ENCODE measurements around the gene SUGCT.

Gene SUGCT

DNA sequence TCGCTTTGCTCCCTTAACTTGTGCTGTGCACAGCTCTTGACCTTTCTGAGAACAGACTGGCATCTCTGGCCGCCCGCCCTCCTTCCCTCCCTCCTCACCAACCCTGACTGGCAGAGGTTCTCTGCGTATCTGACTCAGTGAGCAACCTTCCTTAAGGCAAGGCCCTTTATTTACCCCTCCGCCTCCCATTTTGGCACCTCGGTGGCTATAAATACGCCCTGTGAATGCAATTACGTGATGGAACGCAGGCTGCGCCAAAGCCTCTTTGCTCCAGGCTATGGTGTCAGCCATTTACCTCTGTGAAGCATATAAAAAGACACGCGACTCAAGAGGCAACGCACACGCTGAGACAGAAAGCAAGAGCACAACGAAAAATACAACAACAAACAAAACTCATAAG is 764.3 kb downstream of the SUGCT start:
- no peaks in the 10 kb centered on the region for H3K4me1 Mint-ChIP-seq
- no peak for ATAC-seq
- no peaks in the 10 kb centered on the region for H3K36me3 Mint-ChIP-seq
- no peaks in the 10 kb centered on the region for H3K27me3 Mint-ChIP-seq
- H3K4me3 Mint-ChIP-seq, result no peak overlapping the region
- peaks cover 6% of the 10 kb centered on the region for H3K9me3 Mint-ChIP-seq
- H3K27ac Mint-ChIP-seq, result no peak overlapping the region

DNA sequence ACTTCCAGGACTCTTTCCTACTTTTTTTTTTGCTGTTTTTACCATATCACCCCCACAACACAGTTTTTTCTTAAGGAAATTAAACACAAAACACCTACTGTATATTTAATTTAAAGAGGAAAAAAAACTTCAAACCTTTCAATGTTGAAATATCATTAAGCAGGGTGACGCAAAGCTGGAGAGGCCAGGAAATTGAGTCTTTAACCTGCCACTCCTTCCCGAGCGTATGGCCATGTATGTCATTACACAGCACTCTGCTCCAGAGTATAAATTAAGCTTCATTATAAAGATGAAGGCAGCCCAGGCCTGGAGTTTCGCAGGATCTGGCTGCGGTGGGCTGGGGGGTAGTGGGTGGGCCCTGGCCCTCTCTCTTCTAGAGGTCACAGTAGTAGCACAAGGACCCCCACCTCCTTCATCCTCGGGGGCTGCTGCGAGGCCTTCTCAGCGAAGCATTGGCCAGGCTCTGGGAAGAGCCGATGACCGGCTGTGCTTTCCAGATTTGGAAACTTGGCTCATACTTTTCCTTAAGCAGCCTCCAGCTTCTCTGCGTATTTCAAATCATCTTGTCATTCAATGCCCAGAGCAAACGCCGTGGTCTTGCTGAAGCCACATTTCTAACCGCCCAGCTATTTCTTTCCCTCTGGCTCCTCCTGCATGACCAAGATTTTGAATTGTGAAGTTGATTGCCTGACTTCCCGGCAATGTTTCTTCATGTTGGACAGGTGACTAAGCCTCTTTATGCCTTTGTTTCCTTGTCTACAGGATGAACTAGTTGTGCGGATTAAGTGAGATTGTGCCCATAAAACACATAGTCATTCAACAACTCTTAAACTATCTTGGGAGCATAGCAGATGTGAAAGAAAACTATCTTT is 765.1 kb downstream of the SUGCT start:
- H3K9me3 Mint-ChIP-seq, result peaks cover 6% of the 10 kb centered on the region
- H3K27me3 Mint-ChIP-seq, result no peaks in the 10 kb centered on the region
- H3K27ac Mint-ChIP-seq, result no peak overlapping the region
- H3K36me3 Mint-ChIP-seq, result no peaks in the 10 kb centered on the region
- H3K4me3 Mint-ChIP-seq, result no peak overlapping the region
- ATAC-seq, result no peak
- H3K4me1 Mint-ChIP-seq, result no peaks in the 10 kb centered on the region

DNA sequence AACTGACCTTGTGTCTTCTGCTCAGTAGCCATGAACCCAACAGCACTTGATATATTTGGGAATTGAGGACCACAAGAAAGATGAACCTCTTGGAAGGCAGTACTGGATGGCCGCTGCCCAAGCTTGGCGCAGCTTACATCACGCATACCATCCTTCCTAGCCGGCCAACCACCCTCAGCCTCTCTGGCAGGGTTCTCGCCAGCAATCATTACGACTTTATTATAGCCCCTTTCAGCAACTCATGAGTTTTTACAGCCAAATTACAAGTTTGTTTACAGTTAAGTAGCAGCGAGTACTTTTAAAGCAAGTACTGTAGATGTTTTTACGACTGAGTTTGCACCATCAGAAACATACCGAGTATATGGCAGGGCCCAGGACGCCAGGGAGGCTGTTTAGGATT is 769.1 kb downstream of the SUGCT start:
- no peak overlapping the region for H3K4me3 Mint-ChIP-seq
- no peaks in the 10 kb centered on the region for H3K36me3 Mint-ChIP-seq
- H3K27ac Mint-ChIP-seq, result no peak overlapping the region
- H3K4me1 Mint-ChIP-seq, result no peaks in the 10 kb centered on the region
- H3K9me3 Mint-ChIP-seq, result no peaks in the 10 kb centered on the region
- no peaks in the 10 kb centered on the region for H3K27me3 Mint-ChIP-seq
- no peak for ATAC-seq

DNA sequence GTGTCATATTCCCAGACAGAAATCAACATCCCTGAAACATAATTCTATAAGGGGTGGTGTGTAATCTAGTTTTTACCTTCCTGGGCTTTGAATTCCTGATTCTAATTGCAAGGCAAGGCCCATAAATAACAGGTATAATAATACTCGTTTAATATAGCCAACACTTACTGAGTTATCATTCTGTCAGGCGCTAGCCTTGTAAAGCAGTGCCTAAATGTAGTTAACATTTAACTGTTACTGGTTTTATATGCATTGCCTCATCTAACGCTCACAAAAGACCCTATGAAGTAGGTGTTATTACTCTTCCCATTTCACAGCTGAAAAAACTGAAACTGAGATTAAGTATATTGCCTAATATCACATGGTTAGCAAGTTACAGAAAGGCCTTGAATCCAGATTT is 772.5 kb downstream of the SUGCT start:
- Mint-ChIP-seq H3K27ac (no peak overlapping the region), H3K27me3 (no peaks in the 10 kb centered on the region), H3K9me3 (no peaks in the 10 kb centered on the region), H3K36me3 (no peaks in the 10 kb centered on the region), H3K4me3 (no peak overlapping the region), H3K4me1 (no peaks in the 10 kb centered on the region)
- no peak for ATAC-seq

DNA sequence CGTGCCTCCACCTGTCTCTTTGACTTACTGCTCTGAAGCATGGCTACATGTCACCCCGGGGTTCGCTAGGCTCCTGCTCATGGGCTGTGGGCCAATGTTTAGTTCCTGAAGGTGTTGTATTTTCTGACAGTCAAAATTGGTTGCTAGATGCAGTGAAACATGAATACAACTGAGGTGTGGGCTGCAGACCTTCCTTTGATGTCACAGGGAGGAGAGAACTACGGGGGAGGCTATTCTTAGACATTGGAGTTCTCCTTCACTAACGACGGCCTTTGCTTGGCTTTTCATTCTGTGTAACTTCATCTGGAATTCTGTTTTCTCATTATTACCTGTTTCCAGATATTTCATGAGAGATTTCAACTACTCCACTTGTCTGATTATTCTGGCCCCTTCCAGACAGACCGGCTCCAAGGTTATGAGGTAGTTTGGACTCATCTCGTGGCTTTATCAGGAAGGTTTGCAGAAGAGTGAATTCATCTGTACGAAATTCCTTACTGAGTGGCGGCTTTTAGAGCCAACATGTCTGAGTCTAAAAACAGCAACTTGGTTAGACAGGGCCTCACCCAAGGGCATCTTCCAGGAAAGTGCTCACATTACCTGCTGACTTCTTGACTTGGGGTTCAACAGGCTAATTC is 774.7 kb downstream of the SUGCT start:
- Mint-ChIP-seq H3K4me3 (no peak overlapping the region), H3K4me1 (no peaks in the 10 kb centered on the region), H3K36me3 (no peaks in the 10 kb centered on the region), H3K27me3 (no peaks in the 10 kb centered on the region), H3K27ac (no peak overlapping the region), H3K9me3 (no peaks in the 10 kb centered on the region)
- ATAC-seq, result no peak
